Esophagus muscularis mucosa (tissue), 4 donors: ENCODE results near the gene ATXN7L3B. TPM values are rescaled to one million over a fixed set of nuclear protein-coding genes. Genes with fewer than 3 reads are reported as not detected.

Experiments used
- DNase-seq: peaks from one replicate; pipeline ENCODE4 v3.0.0-alpha.2; 2017; ENCODE audit errors: extremely low spot score
- H3K27ac ChIP-seq, 4 donors: fragments of 200-600 bp; sonication (generic); replicated peaks in 1 of 4; 1 replicate in 3 of 4; 2 replicates in 1 of 4; pipeline ENCODE4 v1.5.1; 2016 to 2019; ENCODE audit warnings: mild to moderate bottlenecking in 1 of 4
- H3K27me3 ChIP-seq, 4 donors: fragments of 200-600 bp; sonication (generic); one replicate each; pipeline versions ENCODE4 v1.5.1 to v1.6.0; 2016 to 2019
- H3K36me3 ChIP-seq, 4 donors: fragments of 200-600 bp; sonication (generic); one replicate each; pipeline ENCODE4 v1.5.1; 2016 to 2019
- H3K4me1 ChIP-seq, 4 donors: fragments of 200-600 bp; sonication (generic); one replicate each; pipeline ENCODE4 v1.5.1; 2016 to 2019
- H3K4me3 ChIP-seq, 4 donors: fragments of 200-600 bp; sonication (generic); 1 replicate in 2 of 4; 2 replicates in 2 of 4; pipeline ENCODE4 v1.5.1; 2016 to 2019; ENCODE audit warnings: mild to moderate bottlenecking in 4 of 4, moderate library complexity in 1 of 4
- H3K9me3 ChIP-seq, 4 donors: fragments of 200-600 bp; sonication (generic); 1 replicate in 3 of 4; 2 replicates in 1 of 4; pipeline ENCODE4 v1.5.1; 2016 to 2019
- EP300 ChIP-seq: sonication (generic); formaldehyde crosslinking; IDR thresholded peaks from one replicate; pipeline ENCODE4 v1.6.1; 2017; ENCODE audit warnings: antibody characterized with exemption
- POLR2A ChIP-seq: fragments of 450-650 bp; IDR thresholded peaks from one replicate; pipeline ENCODE4 v1.6.1; 2017; ENCODE audit warnings: antibody characterized with exemption, moderate library complexity, mild to moderate bottlenecking, low read depth
- POLR2AphosphoS5 ChIP-seq, 2 donors: sonication (generic); formaldehyde crosslinking; IDR thresholded peaks; one replicate each; pipeline ENCODE4 v1.6.1; 2017; ENCODE audit warnings: antibody characterized with exemption in 2 of 2
- WGBS: methylation state at CpG from one replicate; pipeline ENCODE4 v1.1.5; 2018; 5-methylcytosine and 5-hydroxymethylcytosine counted together
- intact Hi-C: fragments of 100-400 bp; cut with DNase I; formaldehyde crosslinking; loops from one replicate; pipeline ENCODE4 v1.15.1; 2023
- total RNA-seq, 4 donors: library from RNA; depleted of rRNA; stranded (reverse); fragments of >200 nt; gene quantifications; one replicate each; pipeline versions ENCODE4 v1.1.0 to v1.2.1, GENCODE V29; 2016
- TF ChIP-seq, protein P1 (sequence below), 3 experiments: fragments of 200-600 bp in 2 of 3; fragments of 450-650 bp in 1 of 3; sonication (generic) in 2 of 3; IDR thresholded peaks; one replicate each; pipeline ENCODE4 v1.5.1; 2017 to 2019; ENCODE audit warnings: antibody characterized with exemption in 3 of 3, mild to moderate bottlenecking in 2 of 3, moderate library complexity in 1 of 3

The ATXN7L3B gene
- total RNA-seq, 4 donors from 2014 or later = 16.2 to 25.7 (median 20.4) TPM

- H3K4me3 ChIP-seq = no peak overlapping the region
- TF ChIP-seq EP300 = no peak
- TF ChIP-seq, protein P1, sequence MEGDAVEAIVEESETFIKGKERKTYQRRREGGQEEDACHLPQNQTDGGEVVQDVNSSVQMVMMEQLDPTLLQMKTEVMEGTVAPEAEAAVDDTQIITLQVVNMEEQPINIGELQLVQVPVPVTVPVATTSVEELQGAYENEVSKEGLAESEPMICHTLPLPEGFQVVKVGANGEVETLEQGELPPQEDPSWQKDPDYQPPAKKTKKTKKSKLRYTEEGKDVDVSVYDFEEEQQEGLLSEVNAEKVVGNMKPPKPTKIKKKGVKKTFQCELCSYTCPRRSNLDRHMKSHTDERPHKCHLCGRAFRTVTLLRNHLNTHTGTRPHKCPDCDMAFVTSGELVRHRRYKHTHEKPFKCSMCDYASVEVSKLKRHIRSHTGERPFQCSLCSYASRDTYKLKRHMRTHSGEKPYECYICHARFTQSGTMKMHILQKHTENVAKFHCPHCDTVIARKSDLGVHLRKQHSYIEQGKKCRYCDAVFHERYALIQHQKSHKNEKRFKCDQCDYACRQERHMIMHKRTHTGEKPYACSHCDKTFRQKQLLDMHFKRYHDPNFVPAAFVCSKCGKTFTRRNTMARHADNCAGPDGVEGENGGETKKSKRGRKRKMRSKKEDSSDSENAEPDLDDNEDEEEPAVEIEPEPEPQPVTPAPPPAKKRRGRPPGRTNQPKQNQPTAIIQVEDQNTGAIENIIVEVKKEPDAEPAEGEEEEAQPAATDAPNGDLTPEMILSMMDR (IDR thresholded peaks at IDR 0.05) = no peak
- no peak for TF ChIP-seq POLR2A
- no peak for TF ChIP-seq POLR2AphosphoS5 (IDR thresholded peaks at IDR 0.05)
- H3K4me1 ChIP-seq = no peaks in the 10 kb centered on the region
- intact Hi-C loops = no loop called here
- no peaks in the 10 kb centered on the region for H3K36me3 ChIP-seq
- no peak for DNase-seq
- H3K27ac ChIP-seq = no peak overlapping the region
- no peaks in the 10 kb centered on the region for H3K9me3 ChIP-seq
- H3K27me3 ChIP-seq = no peaks in the 10 kb centered on the region
- 59% methylated on average over 3 of the region's 3 CpGs for WGBS
These were observed 46.9 kb downstream of the ATXN7L3B start for GRCh38 chr12:74584483-74585062.

DNA sequence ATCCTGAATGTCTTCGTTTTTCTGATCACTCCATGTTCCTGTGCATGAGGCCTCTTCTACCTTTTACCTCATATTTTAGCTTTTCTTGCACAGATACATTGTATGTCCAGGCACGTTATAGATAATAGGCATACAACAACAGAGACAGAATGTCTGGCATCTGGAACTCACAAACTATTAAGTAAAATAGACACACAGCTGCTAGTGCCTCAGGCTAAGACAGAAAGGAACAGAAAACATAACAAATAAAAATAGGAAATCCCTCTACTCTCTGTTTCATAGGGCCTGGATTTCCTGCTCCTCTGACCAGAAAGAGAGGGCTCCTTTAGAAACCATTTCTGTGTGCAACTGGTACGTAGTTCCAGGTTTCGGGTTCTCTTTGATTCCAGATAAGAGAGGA lies 48.6 kb downstream of the ATXN7L3B start:
- no peak for DNase-seq
- no peaks in the 10 kb centered on the region for H3K27me3 ChIP-seq
- no peaks in the 10 kb centered on the region for H3K9me3 ChIP-seq
- WGBS = 55% methylated on average over 4 of the region's 4 CpGs
- intact Hi-C loops = no loop called here
- no peak overlapping the region for H3K27ac ChIP-seq
- TF ChIP-seq EP300 (no peak), POLR2A (no peak), POLR2AphosphoS5 (IDR thresholded peaks at IDR 0.05) (no peak)
- TF ChIP-seq, protein P1 (IDR thresholded peaks at IDR 0.05) = no peak
- no peak overlapping the region for H3K4me3 ChIP-seq
- no peaks in the 10 kb centered on the region for H3K36me3 ChIP-seq
- no peaks in the 10 kb centered on the region for H3K4me1 ChIP-seq
